ENCODE results near the gene NDUFB10. TPM values are rescaled to one million over a fixed set of nuclear protein-coding genes. Genes with fewer than 3 reads are reported as not detected.

Gene NDUFB10
- total and polyA plus RNA-seq, 4 donors: 93.9 to 195 (median 133) TPM

DNA sequence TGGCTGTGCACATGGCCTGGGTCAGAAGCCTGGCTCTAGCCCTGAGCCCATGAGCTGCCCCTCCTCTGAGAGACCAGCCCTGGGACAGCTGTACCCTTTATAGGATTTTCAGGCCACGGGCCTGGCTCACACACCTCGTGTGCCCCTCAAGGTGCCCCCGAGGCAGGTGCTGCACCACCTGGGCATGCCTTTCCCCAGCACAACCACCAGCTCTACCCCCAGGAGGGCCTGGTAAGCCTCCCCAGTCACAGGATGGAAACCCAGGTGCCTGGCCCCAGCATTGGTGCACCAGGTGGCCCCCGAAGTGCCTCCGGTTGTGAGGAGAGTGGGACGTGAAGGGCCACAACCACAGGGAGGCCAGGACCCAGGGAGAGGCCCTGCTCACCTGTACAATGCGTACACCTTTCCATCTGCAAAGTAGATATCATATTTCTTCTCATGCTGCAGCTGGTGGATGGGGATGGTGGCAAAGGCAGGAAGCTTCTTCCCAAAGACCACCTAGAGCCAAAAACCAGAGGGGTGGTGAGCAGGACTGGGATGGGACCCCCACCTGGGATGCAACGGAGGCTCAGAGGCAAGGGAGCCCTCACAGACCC is 44.0 kb downstream of the NDUFB10 start:
- H3K9ac ChIP-seq (ENCODE audit: low read depth in 1 of 2, low read length in 2 of 2): no peak overlapping the region
- TF ChIP-seq FOXA1 (IDR thresholded peaks at IDR 0.05): no peak
- no peak for TF ChIP-seq CTCF (IDR thresholded peaks at IDR 0.05; ENCODE audit: low read depth, low read length, missing input control)
- TF ChIP-seq, protein P1, sequence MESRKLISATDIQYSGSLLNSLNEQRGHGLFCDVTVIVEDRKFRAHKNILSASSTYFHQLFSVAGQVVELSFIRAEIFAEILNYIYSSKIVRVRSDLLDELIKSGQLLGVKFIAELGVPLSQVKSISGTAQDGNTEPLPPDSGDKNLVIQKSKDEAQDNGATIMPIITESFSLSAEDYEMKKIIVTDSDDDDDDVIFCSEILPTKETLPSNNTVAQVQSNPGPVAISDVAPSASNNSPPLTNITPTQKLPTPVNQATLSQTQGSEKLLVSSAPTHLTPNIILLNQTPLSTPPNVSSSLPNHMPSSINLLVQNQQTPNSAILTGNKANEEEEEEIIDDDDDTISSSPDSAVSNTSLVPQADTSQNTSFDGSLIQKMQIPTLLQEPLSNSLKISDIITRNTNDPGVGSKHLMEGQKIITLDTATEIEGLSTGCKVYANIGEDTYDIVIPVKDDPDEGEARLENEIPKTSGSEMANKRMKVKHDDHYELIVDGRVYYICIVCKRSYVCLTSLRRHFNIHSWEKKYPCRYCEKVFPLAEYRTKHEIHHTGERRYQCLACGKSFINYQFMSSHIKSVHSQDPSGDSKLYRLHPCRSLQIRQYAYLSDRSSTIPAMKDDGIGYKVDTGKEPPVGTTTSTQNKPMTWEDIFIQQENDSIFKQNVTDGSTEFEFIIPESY (IDR thresholded peaks at IDR 0.05): no peak
- no peak for TF ChIP-seq RXRA (IDR thresholded peaks at IDR 0.05)
- TF ChIP-seq EGR1 (IDR thresholded peaks at IDR 0.05; ENCODE audit: low read depth in 2 of 2): no peak
- TF ChIP-seq HNF4G (IDR thresholded peaks at IDR 0.05): no peak
- TF ChIP-seq RAD21 (IDR thresholded peaks at IDR 0.05): no peak
- no peak overlapping the region for H3K4me3 ChIP-seq (ENCODE audit: low read depth in 1 of 3, low read length in 3 of 3)
- WGBS: 79% methylated on average over 8 of the region's 8 CpGs
- H3K4me1 ChIP-seq (ENCODE audit: control insufficient read depth in 4 of 4, insufficient read depth in 4 of 4, low read length in 3 of 4): peaks cover 36 to 48% (median 41%) of the 10 kb centered on the region in 4 donors
- no peak for DNase-seq (ENCODE audit: low spot score)
- H3K9me3 ChIP-seq (ENCODE audit: control insufficient read depth in 4 of 4, low read length in 3 of 4): no peaks in the 10 kb centered on the region
- no peak overlapping the region for H3K27ac ChIP-seq (ENCODE audit: low read depth in 1 of 2, low read length in 2 of 2)
- no peaks in the 10 kb centered on the region for H3K27me3 ChIP-seq (ENCODE audit: control insufficient read depth in 4 of 4, insufficient read depth in 4 of 4, low read length in 3 of 4)
- peaks cover 19 to 49% (median 22%) of the 10 kb centered on the region in 4 donors for H3K36me3 ChIP-seq (ENCODE audit: control insufficient read depth in 4 of 4, insufficient read depth in 3 of 4, low read depth in 1 of 4, low read length in 3 of 4)

DNA sequence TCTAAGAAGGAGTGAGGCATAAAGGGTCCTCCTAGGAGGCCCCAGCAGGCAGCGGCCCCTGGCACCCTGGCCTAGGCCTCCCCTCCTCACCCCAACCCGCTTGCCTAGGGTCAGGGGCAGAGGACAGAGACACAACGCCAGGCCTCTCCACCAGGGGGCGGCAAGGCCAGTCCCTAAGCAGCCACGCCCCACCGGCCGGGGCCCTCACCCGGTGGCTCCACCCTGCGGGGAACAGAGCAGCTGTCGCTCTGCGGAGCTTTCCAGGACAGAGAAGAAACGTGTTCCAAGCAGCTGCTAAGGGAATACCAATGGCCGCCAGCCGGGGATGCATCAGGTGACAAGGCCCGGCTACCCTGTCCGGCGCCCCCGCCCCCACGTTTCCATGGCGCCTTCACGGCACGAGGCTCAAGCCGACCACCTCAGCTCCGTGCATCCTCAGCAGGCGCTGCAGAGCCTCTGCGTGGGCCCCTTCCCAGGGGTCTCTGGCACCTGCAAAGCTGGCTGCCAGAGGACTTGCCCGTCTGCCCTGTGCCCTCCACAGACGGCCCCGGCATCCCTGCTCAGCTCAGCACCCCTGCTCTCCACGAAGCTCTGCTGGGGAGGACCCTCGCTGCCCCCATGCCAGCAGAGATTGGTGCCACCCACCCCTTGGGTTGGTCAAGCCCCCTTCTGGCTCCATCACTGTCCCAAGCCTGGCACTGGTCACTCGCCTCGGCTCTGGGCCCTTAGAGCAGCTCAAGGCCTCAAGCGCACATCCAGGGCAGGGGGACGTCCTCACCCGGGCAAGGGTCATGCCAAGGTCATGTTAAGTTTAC is 44.7 kb downstream of the NDUFB10 start:
- 37% methylated on average over 36 of the region's 36 CpGs for WGBS
- no peak overlapping the region for H3K9ac ChIP-seq (ENCODE audit: low read depth in 1 of 2, low read length in 2 of 2)
- H3K27ac ChIP-seq (ENCODE audit: low read depth in 1 of 2, low read length in 2 of 2): no peak overlapping the region
- H3K27me3 ChIP-seq (ENCODE audit: control insufficient read depth in 4 of 4, insufficient read depth in 4 of 4, low read length in 3 of 4): no peaks in the 10 kb centered on the region
- peaks cover 17 to 43% (median 21%) of the 10 kb centered on the region in 4 donors for H3K36me3 ChIP-seq (ENCODE audit: control insufficient read depth in 4 of 4, insufficient read depth in 3 of 4, low read depth in 1 of 4, low read length in 3 of 4)
- H3K9me3 ChIP-seq (ENCODE audit: control insufficient read depth in 4 of 4, low read length in 3 of 4): no peaks in the 10 kb centered on the region
- DNase-seq (ENCODE audit: low spot score): peak; percentile 92
- peaks cover 36 to 51% (median 45%) of the 10 kb centered on the region in 4 donors for H3K4me1 ChIP-seq (ENCODE audit: control insufficient read depth in 4 of 4, insufficient read depth in 4 of 4, low read length in 3 of 4)
- no peak overlapping the region for H3K4me3 ChIP-seq (ENCODE audit: low read depth in 1 of 3, low read length in 3 of 3)
- TF ChIP-seq, protein P2, sequence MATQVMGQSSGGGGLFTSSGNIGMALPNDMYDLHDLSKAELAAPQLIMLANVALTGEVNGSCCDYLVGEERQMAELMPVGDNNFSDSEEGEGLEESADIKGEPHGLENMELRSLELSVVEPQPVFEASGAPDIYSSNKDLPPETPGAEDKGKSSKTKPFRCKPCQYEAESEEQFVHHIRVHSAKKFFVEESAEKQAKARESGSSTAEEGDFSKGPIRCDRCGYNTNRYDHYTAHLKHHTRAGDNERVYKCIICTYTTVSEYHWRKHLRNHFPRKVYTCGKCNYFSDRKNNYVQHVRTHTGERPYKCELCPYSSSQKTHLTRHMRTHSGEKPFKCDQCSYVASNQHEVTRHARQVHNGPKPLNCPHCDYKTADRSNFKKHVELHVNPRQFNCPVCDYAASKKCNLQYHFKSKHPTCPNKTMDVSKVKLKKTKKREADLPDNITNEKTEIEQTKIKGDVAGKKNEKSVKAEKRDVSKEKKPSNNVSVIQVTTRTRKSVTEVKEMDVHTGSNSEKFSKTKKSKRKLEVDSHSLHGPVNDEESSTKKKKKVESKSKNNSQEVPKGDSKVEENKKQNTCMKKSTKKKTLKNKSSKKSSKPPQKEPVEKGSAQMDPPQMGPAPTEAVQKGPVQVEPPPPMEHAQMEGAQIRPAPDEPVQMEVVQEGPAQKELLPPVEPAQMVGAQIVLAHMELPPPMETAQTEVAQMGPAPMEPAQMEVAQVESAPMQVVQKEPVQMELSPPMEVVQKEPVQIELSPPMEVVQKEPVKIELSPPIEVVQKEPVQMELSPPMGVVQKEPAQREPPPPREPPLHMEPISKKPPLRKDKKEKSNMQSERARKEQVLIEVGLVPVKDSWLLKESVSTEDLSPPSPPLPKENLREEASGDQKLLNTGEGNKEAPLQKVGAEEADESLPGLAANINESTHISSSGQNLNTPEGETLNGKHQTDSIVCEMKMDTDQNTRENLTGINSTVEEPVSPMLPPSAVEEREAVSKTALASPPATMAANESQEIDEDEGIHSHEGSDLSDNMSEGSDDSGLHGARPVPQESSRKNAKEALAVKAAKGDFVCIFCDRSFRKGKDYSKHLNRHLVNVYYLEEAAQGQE (IDR thresholded peaks at IDR 0.05): no peak
- TF ChIP-seq EGR1 (IDR thresholded peaks at IDR 0.05; ENCODE audit: low read depth in 2 of 2) (no peak), HNF4G (IDR thresholded peaks at IDR 0.05) (no peak), GABPA (IDR thresholded peaks at IDR 0.05 in 1 of 2, conservative IDR thresholded peaks at IDR 0.05 in 1 of 2) (no peak), YY1 (IDR thresholded peaks at IDR 0.05) (no peak), NR2F2 (IDR thresholded peaks at IDR 0.05) (no peak), FOXA1 (IDR thresholded peaks at IDR 0.05) (no peak), SP1 (IDR thresholded peaks at IDR 0.05) (peak; percentile 32), RXRA (IDR thresholded peaks at IDR 0.05) (peak in 1 of 2 donors; percentile 54), RAD21 (IDR thresholded peaks at IDR 0.05) (peak; percentile 71 to 85), CTCF (IDR thresholded peaks at IDR 0.05; ENCODE audit: low read depth, low read length, missing input control) (peak; percentile 80), ATF3 (IDR thresholded peaks at IDR 0.05) (no peak), TAF1 (conservative IDR thresholded peaks at IDR 0.05) (no peak)
- TF ChIP-seq, protein P1 (IDR thresholded peaks at IDR 0.05): no peak
